GM21423 (cell line): ENCODE data around the gene SVIL.

Experiments
- ATAC-seq: cut with Tn5 transposase; IDR thresholded peaks from one replicate; pipeline ENCODE4 v1.9.1; 2021; ENCODE audit warnings: mild to moderate bottlenecking, moderate library complexity; ENCODE audit not compliant: unreplicated experiment

Gene SVIL

GRCh38 chr10:29431711-29432110 is 203.1 kb downstream of the SVIL start:
- no peak for ATAC-seq

- no peak for ATAC-seq
Measured at GRCh38 chr10:29430101-29430500, 204.7 kb downstream of the SVIL start.

- ATAC-seq: no peak
Measured at GRCh38 chr10:29428486-29428885, 206.3 kb downstream of the SVIL start.

GRCh38 chr10:29427667-29428066 is 207.1 kb downstream of the SVIL start:
- ATAC-seq: no peak

- no peak for ATAC-seq
Measured at GRCh38 chr10:29426420-29426819, 208.4 kb downstream of the SVIL start.

GRCh38 chr10:29424017-29424416 is 210.8 kb downstream of the SVIL start:
- ATAC-seq: no peak

- ATAC-seq: no peak
Measured at GRCh38 chr10:29420744-29421143, 214.0 kb downstream of the SVIL start.

GRCh38 chr10:29417324-29417723 is 217.4 kb downstream of the SVIL start:
- no peak for ATAC-seq

GRCh38 chr10:29415876-29416275 is 218.9 kb downstream of the SVIL start:
- ATAC-seq: no peak

GRCh38 chr10:29414501-29414900 is 220.3 kb downstream of the SVIL start:
- ATAC-seq: no peak

GRCh38 chr10:29412485-29412884 is 222.3 kb downstream of the SVIL start:
- no peak for ATAC-seq

GRCh38 chr10:29411666-29412315 is 223.0 kb downstream of the SVIL start:
- no peak for ATAC-seq

- peak; percentile 81 for ATAC-seq
Measured at GRCh38 chr10:29409241-29410054, 225.3 kb downstream of the SVIL start.

- ATAC-seq: peak; percentile 6
Measured at GRCh38 chr10:29408847-29409240, 225.9 kb downstream of the SVIL start.
